Right forelimb (tissue), 1 donor: ENCODE data around the gene MBD6.
"Not testable (repeated sequence)": the region's sequence is repeated elsewhere in the genome, so short reads cannot be mapped to it uniquely, and the experiment has no call there.

Source experiments
- DNase-seq: peaks from one replicate; pipeline ENCODE4 v3.0.0-alpha.2; 2018

MBD6 gene

GRCh38 chr12:57551637-57552305, 29.1 kb downstream of the MBD6 start:
- DNase-seq = no peak

GRCh38 chr12:57552306-57552651, 29.7 kb downstream of the MBD6 start:
- DNase-seq = no peak

DNA sequence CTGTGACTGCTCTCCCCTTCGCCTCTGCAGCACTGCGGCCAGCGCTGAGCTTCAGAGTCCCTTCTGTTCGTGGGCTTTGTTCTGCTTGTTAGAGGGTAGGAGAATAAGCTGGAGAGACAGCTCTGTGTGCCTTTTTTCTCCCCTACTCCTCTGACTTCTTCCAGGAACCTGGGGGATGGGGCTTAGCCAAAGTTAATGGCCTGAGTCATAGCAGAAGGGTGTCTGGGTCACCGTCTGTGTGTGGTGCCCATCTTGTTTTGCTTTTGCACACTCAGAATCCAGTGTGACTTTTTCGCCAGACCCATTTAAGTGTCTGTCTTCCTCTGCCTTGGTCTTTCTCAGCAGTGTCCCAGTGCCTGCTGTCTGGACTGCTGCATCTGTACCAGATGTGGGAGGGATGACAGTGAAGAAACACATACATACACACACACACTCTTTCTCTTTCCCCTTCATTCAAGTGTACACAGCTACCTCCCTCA, 30.2 kb downstream of the MBD6 start:
- DNase-seq = no peak

GRCh38 chr12:57553343-57554202, 30.9 kb downstream of the MBD6 start:
- no peak for DNase-seq

- no peak for DNase-seq
These were observed 31.8 kb downstream of the MBD6 start for GRCh38 chr12:57554453-57554852.

DNA sequence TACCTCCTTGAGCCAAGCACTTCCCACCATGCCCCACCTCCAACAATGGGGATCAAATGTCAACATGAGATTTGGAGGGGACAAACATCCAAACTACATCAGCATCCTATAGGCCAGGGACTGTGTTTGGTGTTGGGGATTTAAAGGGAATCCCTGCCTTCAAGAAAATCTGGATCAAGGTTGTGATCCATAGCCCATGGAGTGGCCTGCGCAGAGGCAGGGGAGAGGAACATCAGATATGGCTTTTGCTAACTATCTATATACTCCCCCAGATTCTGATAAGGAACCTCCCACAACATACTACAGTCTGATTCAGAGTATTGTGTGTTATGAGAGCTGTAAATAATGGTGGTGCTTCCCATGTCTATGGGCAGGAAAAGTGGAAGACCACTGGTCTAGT, 32.3 kb downstream of the MBD6 start:
- no peak for DNase-seq

DNA sequence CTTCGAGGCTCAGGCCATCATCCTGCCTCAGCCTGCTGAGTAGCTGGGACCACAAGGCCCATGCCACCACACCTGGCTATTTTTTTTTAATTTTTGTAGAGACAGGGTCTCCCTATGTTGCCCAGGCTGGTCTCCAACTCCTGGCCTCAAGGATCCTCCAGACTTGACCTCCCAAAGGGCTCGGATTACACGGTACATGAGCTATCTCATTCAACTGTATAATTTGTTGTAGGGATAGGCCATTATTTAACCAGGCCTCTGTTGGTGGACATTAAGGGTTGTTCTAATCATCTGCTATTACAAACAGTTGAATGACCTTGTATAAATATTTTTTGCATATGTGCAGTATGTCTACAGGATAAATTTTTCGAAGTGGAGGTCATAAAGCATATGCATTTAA, 36.2 kb downstream of the MBD6 start:
- no peak for DNase-seq

GRCh38 chr12:57560516-57560915, 37.9 kb downstream of the MBD6 start:
- DNase-seq = no peak

DNA sequence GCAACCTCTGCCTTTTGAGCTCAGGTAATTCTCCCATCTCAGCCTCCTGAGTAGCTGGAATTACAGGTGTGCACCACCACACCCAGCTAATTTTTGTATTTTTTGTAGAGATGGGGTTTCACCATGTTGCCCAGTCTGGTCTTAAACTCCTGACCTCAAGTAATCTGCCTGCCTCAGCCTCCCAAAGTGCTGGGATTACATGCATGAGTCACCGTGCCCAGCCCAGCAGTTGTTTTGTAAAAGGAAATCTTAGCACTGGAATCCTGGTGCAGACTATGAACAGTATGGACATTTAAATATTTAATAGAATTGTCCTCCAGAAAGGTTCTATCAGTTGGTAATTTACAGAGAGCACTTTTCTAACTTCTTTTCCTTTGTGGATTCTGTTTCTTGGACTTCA, 38.5 kb downstream of the MBD6 start:
- DNase-seq = not testable (repeated sequence)

GRCh38 chr12:57563358-57563757, 40.7 kb downstream of the MBD6 start:
- no peak for DNase-seq

GRCh38 chr12:57564178-57564740, 41.6 kb downstream of the MBD6 start:
- DNase-seq = no peak

DNA sequence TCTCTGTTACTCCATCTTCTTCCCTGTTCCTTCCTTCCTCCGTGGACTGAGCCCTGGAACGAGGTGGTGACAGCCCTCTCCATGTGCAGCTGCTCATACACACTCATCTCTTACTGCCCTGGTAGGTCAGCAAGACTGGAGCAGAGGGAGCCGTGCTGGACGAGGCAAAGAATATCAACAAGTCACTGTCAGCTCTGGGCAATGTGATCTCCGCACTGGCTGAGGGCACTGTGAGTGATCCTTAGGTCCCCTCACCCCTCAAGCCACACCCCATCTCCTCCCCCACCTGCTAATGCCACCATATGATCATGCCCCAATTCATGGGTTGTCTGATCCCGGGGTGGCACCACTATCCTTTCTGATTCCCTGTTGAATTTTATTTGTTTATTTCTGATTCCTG, 46.2 kb downstream of the MBD6 start:
- no peak for DNase-seq

- no peak for DNase-seq
These were observed 47.2 kb downstream of the MBD6 start for GRCh38 chr12:57569858-57570257.

- not testable (repeated sequence) for DNase-seq
These were observed 47.8 kb downstream of the MBD6 start for GRCh38 chr12:57570438-57570837.

DNA sequence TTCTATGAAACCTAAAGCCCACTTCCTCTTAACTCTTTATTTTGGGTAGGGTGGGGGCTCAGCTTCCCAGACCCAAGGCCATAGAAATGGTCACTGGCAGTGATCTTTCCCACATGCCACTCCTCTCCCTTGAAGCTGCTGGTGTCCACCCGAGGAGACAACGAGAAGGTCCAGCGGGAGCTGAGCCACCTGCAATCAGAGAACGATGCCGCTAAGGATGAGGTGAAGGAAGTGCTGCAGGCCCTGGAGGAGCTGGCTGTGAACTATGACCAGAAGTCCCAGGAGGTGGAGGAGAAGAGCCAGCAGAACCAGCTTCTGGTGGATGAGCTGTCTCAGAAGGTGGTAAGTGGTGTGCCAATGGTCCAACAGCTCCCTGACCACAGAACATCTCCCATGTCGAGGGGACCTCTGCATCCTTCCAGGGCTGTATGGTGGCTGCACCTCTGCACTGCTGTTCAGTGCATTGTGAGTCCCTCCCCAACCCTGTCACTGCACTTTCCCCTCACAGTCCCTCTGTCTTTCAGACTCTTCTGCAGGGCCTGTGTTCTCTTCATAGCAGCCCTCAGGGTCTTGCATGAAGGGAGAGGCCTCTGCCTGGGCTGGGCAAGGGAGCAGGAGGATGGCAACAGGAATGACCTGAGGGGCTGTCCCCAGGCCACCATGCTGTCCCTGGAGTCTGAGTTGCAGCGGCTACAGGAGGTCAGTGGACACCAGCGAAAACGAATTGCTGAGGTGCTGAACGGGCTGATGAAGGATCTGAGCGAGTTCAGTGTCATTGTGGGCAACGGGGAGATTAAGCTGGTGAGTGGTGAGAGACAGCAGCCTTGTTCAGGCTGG, 49.5 kb downstream of the MBD6 start:
- DNase-seq = no peak

GRCh38 chr12:57574795-57575194, 52.2 kb downstream of the MBD6 start:
- no peak for DNase-seq

DNA sequence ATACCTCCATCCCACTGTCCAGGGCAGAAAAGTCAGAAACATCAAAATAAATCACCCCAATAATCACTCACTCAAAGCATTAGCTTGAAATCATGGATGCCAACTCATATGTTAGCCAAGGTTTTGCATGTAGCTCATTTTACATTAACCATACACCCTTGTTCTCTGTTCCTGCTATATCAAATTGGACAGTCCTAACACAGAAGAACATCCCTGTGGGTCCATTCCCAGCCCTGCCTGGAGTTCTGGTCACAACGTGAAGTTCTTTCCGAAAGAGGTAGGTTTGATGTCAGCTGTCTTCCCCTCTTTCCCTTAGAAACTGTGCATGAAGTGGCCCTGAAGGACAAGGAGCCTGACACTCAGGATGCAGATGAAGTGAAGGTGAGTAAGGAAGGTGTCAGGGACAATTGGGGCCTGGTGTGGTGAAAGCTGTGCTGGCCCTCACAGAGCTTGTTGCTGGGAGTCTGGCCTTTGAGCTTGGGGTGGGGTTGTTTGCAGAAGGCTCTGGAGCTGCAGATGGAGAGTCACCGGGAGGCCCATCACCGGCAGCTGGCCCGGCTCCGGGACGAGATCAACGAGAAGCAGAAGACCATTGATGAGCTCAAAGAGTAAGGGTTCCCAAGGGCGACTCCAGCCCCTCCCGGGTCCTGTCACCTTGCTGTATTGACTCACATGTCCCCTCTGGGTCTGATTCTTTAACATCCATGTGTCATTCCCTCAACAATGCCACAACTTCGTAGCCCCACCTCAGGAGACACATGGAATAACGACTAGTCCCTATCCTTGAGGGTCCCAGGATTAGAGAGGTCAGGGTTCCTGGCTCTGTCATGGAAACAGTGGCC, 53.4 kb downstream of the MBD6 start:
- no peak for DNase-seq

GRCh38 chr12:57576613-57577160, 54.1 kb downstream of the MBD6 start:
- DNase-seq = no peak

- DNase-seq = no peak
These were observed 55.5 kb downstream of the MBD6 start for GRCh38 chr12:57577981-57578758.

- no peak for DNase-seq
These were observed 56.4 kb downstream of the MBD6 start for GRCh38 chr12:57579011-57579410.
